HL-60 (cell line): Measurements from ENCODE around the gene ZFP69B.

Source experiments
- DNase-seq, 2 experiments: peaks; one replicate each; pipeline ENCODE4 v3.0.0-alpha.2; 2010 to 2020; ENCODE audit warnings: low read depth in 1 of 2, low spot score in 1 of 2
- H3K27ac ChIP-seq: fragments of 250-450 bp; sonication (Bioruptor Pico); replicated peaks from 2 replicates; pipeline ENCODE4 v1.5.1; 2020; ENCODE audit warnings: mild to moderate bottlenecking, moderate library complexity
- H3K27me3 ChIP-seq: fragments of 250-450 bp; sonication (Bioruptor Pico); 2 replicates; pipeline ENCODE4 v1.5.1; 2021; ENCODE audit warnings: mild to moderate bottlenecking, moderate library complexity; ENCODE audit not compliant: insufficient read depth, poor library complexity, severe bottlenecking
- H3K4me3 ChIP-seq: replicated peaks from 2 replicates; pipeline ENCODE4 v1.5.1; 2011; ENCODE audit warnings: mild to moderate bottlenecking, control low read depth, low read length; ENCODE audit not compliant: insufficient read depth
- GABPA ChIP-seq: IDR thresholded peaks from 2 replicates; pipeline ENCODE4 v1.6.1; 2012; ENCODE audit warnings: low read depth
- POLR2AphosphoS5 ChIP-seq: IDR thresholded peaks from 2 replicates; pipeline ENCODE4 v1.6.1; 2012; ENCODE audit warnings: low read depth
- SPI1 ChIP-seq: IDR thresholded peaks from 2 replicates; pipeline ENCODE4 v1.6.1; 2012; ENCODE audit warnings: low read depth, mild to moderate bottlenecking, borderline replicate concordance
- TF ChIP-seq, protein P1 (sequence below): IDR thresholded peaks from one replicate; pipeline ENCODE4 v1.5.1; 2011; ENCODE audit warnings: low read length, control low read depth, inconsistent platforms; ENCODE audit not compliant: insufficient read depth
- TF ChIP-seq, protein P2 (sequence below): IDR thresholded peaks from 2 replicates; pipeline ENCODE4 v1.6.1; 2012; ENCODE audit warnings: low read depth; ENCODE audit not compliant: insufficient replicate concordance

ZFP69B gene

DNA sequence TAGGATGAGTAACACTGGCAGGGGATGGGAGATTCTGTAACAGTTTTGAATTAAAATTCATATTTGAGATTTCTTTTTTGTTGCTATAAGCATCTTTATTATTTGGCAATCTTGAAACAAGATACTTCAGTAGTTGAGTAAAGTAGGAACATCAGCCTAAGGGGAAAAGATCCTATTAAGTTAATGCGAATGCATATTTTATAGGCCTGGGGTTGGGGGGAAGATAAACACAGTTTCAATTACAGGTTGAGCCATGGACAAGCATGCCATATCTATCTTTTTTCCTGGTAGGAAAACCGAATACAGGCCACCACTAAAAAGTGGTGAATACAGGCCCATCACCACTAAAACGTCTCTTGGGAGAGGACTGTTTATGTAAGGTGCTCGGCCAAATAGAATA lies 44.5 kb upstream of the ZFP69B start:
- TF ChIP-seq, protein P1, sequence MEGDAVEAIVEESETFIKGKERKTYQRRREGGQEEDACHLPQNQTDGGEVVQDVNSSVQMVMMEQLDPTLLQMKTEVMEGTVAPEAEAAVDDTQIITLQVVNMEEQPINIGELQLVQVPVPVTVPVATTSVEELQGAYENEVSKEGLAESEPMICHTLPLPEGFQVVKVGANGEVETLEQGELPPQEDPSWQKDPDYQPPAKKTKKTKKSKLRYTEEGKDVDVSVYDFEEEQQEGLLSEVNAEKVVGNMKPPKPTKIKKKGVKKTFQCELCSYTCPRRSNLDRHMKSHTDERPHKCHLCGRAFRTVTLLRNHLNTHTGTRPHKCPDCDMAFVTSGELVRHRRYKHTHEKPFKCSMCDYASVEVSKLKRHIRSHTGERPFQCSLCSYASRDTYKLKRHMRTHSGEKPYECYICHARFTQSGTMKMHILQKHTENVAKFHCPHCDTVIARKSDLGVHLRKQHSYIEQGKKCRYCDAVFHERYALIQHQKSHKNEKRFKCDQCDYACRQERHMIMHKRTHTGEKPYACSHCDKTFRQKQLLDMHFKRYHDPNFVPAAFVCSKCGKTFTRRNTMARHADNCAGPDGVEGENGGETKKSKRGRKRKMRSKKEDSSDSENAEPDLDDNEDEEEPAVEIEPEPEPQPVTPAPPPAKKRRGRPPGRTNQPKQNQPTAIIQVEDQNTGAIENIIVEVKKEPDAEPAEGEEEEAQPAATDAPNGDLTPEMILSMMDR = no peak
- no peak for TF ChIP-seq GABPA
- no peak for DNase-seq
- no peak overlapping the region for H3K4me3 ChIP-seq

DNA sequence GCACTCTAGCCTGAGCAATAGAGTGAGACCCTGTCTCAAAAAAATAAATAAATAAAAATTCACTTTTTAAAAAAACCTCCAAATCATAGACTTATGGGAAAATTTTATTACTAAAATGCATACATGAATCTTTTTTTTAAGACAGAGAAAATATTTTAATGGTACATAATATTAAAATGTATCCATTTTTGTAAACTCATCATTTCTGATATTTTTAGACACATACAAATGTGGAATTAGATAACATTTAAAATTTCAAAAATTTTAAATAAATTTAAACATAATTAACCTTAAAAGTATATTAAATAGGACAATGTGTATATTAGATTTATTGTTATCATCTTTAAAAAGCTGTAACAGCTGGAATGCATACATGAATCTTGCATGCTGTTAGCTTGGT lies 42.8 kb upstream of the ZFP69B start:
- Histone ChIP-seq H3K27me3 (no peaks in the 10 kb centered on the region), H3K4me3 (no peak overlapping the region), H3K27ac (no peak overlapping the region)
- TF ChIP-seq, protein P1 = no peak
- TF ChIP-seq POLR2AphosphoS5 = no peak
- no peak for TF ChIP-seq GABPA
- no peak for TF ChIP-seq SPI1
- TF ChIP-seq, protein P2, sequence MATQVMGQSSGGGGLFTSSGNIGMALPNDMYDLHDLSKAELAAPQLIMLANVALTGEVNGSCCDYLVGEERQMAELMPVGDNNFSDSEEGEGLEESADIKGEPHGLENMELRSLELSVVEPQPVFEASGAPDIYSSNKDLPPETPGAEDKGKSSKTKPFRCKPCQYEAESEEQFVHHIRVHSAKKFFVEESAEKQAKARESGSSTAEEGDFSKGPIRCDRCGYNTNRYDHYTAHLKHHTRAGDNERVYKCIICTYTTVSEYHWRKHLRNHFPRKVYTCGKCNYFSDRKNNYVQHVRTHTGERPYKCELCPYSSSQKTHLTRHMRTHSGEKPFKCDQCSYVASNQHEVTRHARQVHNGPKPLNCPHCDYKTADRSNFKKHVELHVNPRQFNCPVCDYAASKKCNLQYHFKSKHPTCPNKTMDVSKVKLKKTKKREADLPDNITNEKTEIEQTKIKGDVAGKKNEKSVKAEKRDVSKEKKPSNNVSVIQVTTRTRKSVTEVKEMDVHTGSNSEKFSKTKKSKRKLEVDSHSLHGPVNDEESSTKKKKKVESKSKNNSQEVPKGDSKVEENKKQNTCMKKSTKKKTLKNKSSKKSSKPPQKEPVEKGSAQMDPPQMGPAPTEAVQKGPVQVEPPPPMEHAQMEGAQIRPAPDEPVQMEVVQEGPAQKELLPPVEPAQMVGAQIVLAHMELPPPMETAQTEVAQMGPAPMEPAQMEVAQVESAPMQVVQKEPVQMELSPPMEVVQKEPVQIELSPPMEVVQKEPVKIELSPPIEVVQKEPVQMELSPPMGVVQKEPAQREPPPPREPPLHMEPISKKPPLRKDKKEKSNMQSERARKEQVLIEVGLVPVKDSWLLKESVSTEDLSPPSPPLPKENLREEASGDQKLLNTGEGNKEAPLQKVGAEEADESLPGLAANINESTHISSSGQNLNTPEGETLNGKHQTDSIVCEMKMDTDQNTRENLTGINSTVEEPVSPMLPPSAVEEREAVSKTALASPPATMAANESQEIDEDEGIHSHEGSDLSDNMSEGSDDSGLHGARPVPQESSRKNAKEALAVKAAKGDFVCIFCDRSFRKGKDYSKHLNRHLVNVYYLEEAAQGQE = no peak
- no peak for DNase-seq

More for the DNA sequence above, 44.5 kb upstream of the ZFP69B start:
- Histone ChIP-seq H3K27ac (no peak overlapping the region), H3K27me3 (no peaks in the 10 kb centered on the region)

DNA sequence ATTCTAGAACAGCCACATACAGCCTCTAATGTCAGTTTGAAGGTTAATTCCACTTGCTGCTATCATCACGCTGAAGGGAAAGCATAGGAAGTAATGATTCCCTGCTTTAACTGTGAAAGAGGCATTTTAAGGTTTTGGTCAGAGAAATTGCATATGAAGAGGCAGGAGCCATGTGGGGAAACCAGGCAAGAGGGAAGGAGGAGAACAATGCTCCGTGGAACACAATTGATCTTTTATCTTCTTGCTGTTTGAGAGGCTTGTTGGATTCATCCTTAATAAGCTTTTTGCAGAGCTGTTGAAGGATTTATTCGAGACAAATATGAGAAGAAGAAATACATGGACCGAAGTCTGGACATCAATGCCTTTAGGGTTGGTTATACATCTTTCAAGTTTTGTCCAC lies 40.8 kb upstream of the ZFP69B start:
- H3K4me3 ChIP-seq = no peak overlapping the region
- TF ChIP-seq, protein P2 = no peak
- TF ChIP-seq, protein P1 = no peak
- TF ChIP-seq GABPA (no peak), SPI1 (no peak), POLR2AphosphoS5 (no peak)
- DNase-seq = no peak
- H3K27me3 ChIP-seq = no peaks in the 10 kb centered on the region
- no peak overlapping the region for H3K27ac ChIP-seq

DNA sequence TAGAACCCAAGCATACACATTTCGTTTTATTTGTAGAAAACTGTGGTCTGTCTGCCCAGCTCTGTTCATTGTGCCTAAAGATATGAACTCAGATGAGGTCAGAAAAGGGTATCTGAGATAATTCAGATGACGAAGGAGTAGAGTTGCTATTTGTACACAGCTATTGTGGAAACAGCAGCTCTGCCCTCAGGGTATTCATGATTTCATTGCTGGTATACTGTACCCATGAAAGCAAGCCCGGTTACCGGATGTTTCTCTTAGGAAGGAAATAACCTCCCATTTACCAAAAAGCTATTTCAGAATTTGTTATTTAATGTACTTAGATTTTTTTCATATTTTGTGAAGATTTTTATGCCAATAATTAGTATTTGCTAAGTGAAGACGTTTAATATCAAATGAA lies 39.0 kb upstream of the ZFP69B start:
- H3K27ac ChIP-seq = no peak overlapping the region
- no peak for DNase-seq
- H3K27me3 ChIP-seq = no peaks in the 10 kb centered on the region
- no peak for TF ChIP-seq POLR2AphosphoS5
- TF ChIP-seq, protein P2 = no peak
- TF ChIP-seq, protein P1 = no peak
- TF ChIP-seq SPI1 = no peak
- no peak for TF ChIP-seq GABPA
- no peak overlapping the region for H3K4me3 ChIP-seq
